Measurements from ENCODE around the gene SLC6A4. TPM values are rescaled to one million over a fixed set of nuclear protein-coding genes. Genes with fewer than 3 reads are reported as not detected.

The SLC6A4 gene
- total RNA-seq, 2 experiments from 2014 or later = not detected

- DNase-seq = no peak
- ChIA-PET POLR2A (no interaction called here), CTCF (no interaction called here)
- no peaks in the 10 kb centered on the region for H3K4me1 Mint-ChIP-seq (ENCODE audit: low read depth)
- H3K27ac Mint-ChIP-seq = no peak overlapping the region
- H3K36me3 Mint-ChIP-seq = no peaks in the 10 kb centered on the region
- peaks cover 10% of the 10 kb centered on the region for H3K27me3 Mint-ChIP-seq
- H3K9me3 Mint-ChIP-seq = no peaks in the 10 kb centered on the region
- intact Hi-C loops (cut with micrococcal nuclease) = no loop called here
- no peak overlapping the region for H3K4me3 Mint-ChIP-seq
These were observed 8.6 kb downstream of the SLC6A4 start for GRCh38 chr17:30226878-30227277.

- H3K4me3 Mint-ChIP-seq = no peak overlapping the region
- no peaks in the 10 kb centered on the region for H3K9me3 Mint-ChIP-seq
- peaks cover 9% of the 10 kb centered on the region for H3K27me3 Mint-ChIP-seq
- ChIA-PET POLR2A (no interaction called here), CTCF (interaction anchor here (1.5 kb wide), 1 partner anchor 101 kb away, joined by 4 read pairs; no protein-coding TSS in a partner anchor)
- DNase-seq = no peak
- H3K4me1 Mint-ChIP-seq (ENCODE audit: low read depth) = no peaks in the 10 kb centered on the region
- intact Hi-C loops (cut with micrococcal nuclease) = no loop called here
- no peak overlapping the region for H3K27ac Mint-ChIP-seq
- no peaks in the 10 kb centered on the region for H3K36me3 Mint-ChIP-seq
These were observed 9.5 kb downstream of the SLC6A4 start for GRCh38 chr17:30225919-30226553.

GRCh38 chr17:30225112-30225511 lies 10.4 kb downstream of the SLC6A4 start:
- Mint-ChIP-seq H3K27ac (no peak overlapping the region), H3K4me3 (no peak overlapping the region), H3K4me1 (ENCODE audit: low read depth) (no peaks in the 10 kb centered on the region), H3K36me3 (no peaks in the 10 kb centered on the region), H3K9me3 (no peaks in the 10 kb centered on the region), H3K27me3 (peaks cover 5% of the 10 kb centered on the region)
- intact Hi-C loops (cut with micrococcal nuclease) = no loop called here
- POLR2A ChIA-PET = no interaction called here
- CTCF ChIA-PET = interaction anchor here (0.6 to 1.5 kb wide), 2 partner anchors 100 to 233 kb away, joined by 4 read pairs; no protein-coding TSS in a partner anchor
- no peak for DNase-seq

- Mint-ChIP-seq H3K27me3 (peaks cover 4% of the 10 kb centered on the region), H3K4me3 (no peak overlapping the region), H3K9me3 (no peaks in the 10 kb centered on the region), H3K36me3 (no peaks in the 10 kb centered on the region), H3K4me1 (ENCODE audit: low read depth) (no peaks in the 10 kb centered on the region), H3K27ac (no peak overlapping the region)
- ChIA-PET CTCF (no interaction called here), POLR2A (no interaction called here)
- no peak for DNase-seq
- intact Hi-C loops (cut with micrococcal nuclease) = no loop called here
These were observed 11.0 kb downstream of the SLC6A4 start for GRCh38 chr17:30224419-30224960.

- Mint-ChIP-seq H3K27ac (no peak overlapping the region), H3K4me1 (ENCODE audit: low read depth) (no peaks in the 10 kb centered on the region), H3K27me3 (no peaks in the 10 kb centered on the region), H3K36me3 (no peaks in the 10 kb centered on the region), H3K4me3 (no peak overlapping the region), H3K9me3 (no peaks in the 10 kb centered on the region)
- ChIA-PET POLR2A (no interaction called here), CTCF (interaction anchor here (0.6 to 1.9 kb wide), 3 partner anchors 98 to 315 kb away, joined by 3 to 4 read pairs (median 4); no protein-coding TSS in a partner anchor)
- intact Hi-C loops (cut with micrococcal nuclease) = no loop called here
- DNase-seq = no peak
These were observed 12.7 kb downstream of the SLC6A4 start for GRCh38 chr17:30222721-30223175.

- no peaks in the 10 kb centered on the region for H3K27me3 Mint-ChIP-seq
- no peak overlapping the region for H3K27ac Mint-ChIP-seq
- CTCF ChIA-PET = interaction anchor here (1.3 to 1.9 kb wide), 2 partner anchors 97 to 114 kb away, joined by 3 to 4 read pairs; no protein-coding TSS in a partner anchor
- intact Hi-C loops (cut with micrococcal nuclease) = no loop called here
- no peaks in the 10 kb centered on the region for H3K4me1 Mint-ChIP-seq (ENCODE audit: low read depth)
- H3K4me3 Mint-ChIP-seq = no peak overlapping the region
- DNase-seq = no peak
- no peaks in the 10 kb centered on the region for H3K9me3 Mint-ChIP-seq
- no peaks in the 10 kb centered on the region for H3K36me3 Mint-ChIP-seq
- POLR2A ChIA-PET = no interaction called here
These were observed 13.2 kb downstream of the SLC6A4 start for GRCh38 chr17:30222251-30222650.

GRCh38 chr17:30221346-30221745 lies 14.2 kb downstream of the SLC6A4 start:
- POLR2A ChIA-PET = no interaction called here
- H3K27ac Mint-ChIP-seq = no peak overlapping the region
- intact Hi-C loops (cut with micrococcal nuclease) = no loop called here
- H3K27me3 Mint-ChIP-seq = no peaks in the 10 kb centered on the region
- no peak for DNase-seq
- H3K4me3 Mint-ChIP-seq = no peak overlapping the region
- CTCF ChIA-PET = interaction anchor here (1.3 kb wide), 1 partner anchor 115 kb away, joined by 3 read pairs; no protein-coding TSS in a partner anchor
- H3K9me3 Mint-ChIP-seq = no peaks in the 10 kb centered on the region
- H3K4me1 Mint-ChIP-seq (ENCODE audit: low read depth) = no peaks in the 10 kb centered on the region
- no peaks in the 10 kb centered on the region for H3K36me3 Mint-ChIP-seq

- intact Hi-C loops (cut with micrococcal nuclease) = no loop called here
- Mint-ChIP-seq H3K9me3 (no peaks in the 10 kb centered on the region), H3K36me3 (no peaks in the 10 kb centered on the region), H3K27me3 (no peaks in the 10 kb centered on the region), H3K4me3 (no peak overlapping the region), H3K27ac (no peak overlapping the region), H3K4me1 (ENCODE audit: low read depth) (no peaks in the 10 kb centered on the region)
- ChIA-PET POLR2A (no interaction called here), CTCF (no interaction called here)
- no peak for DNase-seq
These were observed 15.1 kb downstream of the SLC6A4 start for GRCh38 chr17:30220414-30220813.

- no peaks in the 10 kb centered on the region for H3K36me3 Mint-ChIP-seq
- no peak overlapping the region for H3K4me3 Mint-ChIP-seq
- H3K27ac Mint-ChIP-seq = no peak overlapping the region
- H3K4me1 Mint-ChIP-seq (ENCODE audit: low read depth) = no peaks in the 10 kb centered on the region
- POLR2A ChIA-PET = no interaction called here
- CTCF ChIA-PET = no interaction called here
- no peaks in the 10 kb centered on the region for H3K27me3 Mint-ChIP-seq
- intact Hi-C loops (cut with micrococcal nuclease) = no loop called here
- DNase-seq = no peak
- no peaks in the 10 kb centered on the region for H3K9me3 Mint-ChIP-seq
These were observed 15.7 kb downstream of the SLC6A4 start for GRCh38 chr17:30219833-30220232.

- ChIA-PET CTCF (no interaction called here), POLR2A (no interaction called here)
- DNase-seq = no peak
- H3K27ac Mint-ChIP-seq = no peak overlapping the region
- no peaks in the 10 kb centered on the region for H3K9me3 Mint-ChIP-seq
- H3K4me3 Mint-ChIP-seq = no peak overlapping the region
- H3K4me1 Mint-ChIP-seq (ENCODE audit: low read depth) = no peaks in the 10 kb centered on the region
- no peaks in the 10 kb centered on the region for H3K36me3 Mint-ChIP-seq
- no peaks in the 10 kb centered on the region for H3K27me3 Mint-ChIP-seq
- intact Hi-C loops (cut with micrococcal nuclease) = no loop called here
These were observed 16.2 kb downstream of the SLC6A4 start for GRCh38 chr17:30219315-30219714.

- Mint-ChIP-seq H3K27me3 (no peaks in the 10 kb centered on the region), H3K36me3 (no peaks in the 10 kb centered on the region), H3K4me1 (ENCODE audit: low read depth) (no peaks in the 10 kb centered on the region), H3K9me3 (no peaks in the 10 kb centered on the region), H3K27ac (no peak overlapping the region), H3K4me3 (no peak overlapping the region)
- intact Hi-C loops (cut with micrococcal nuclease) = no loop called here
- DNase-seq = no peak
- CTCF ChIA-PET = no interaction called here
- POLR2A ChIA-PET = no interaction called here
These were observed 16.7 kb downstream of the SLC6A4 start for GRCh38 chr17:30218799-30219198.

- ChIA-PET CTCF (no interaction called here), POLR2A (no interaction called here)
- Mint-ChIP-seq H3K4me3 (no peak overlapping the region), H3K9me3 (no peaks in the 10 kb centered on the region), H3K4me1 (ENCODE audit: low read depth) (no peaks in the 10 kb centered on the region), H3K27ac (no peak overlapping the region), H3K36me3 (no peaks in the 10 kb centered on the region), H3K27me3 (no peaks in the 10 kb centered on the region)
- DNase-seq = no peak
- intact Hi-C loops (cut with micrococcal nuclease) = no loop called here
These were observed 17.7 kb downstream of the SLC6A4 start for GRCh38 chr17:30217746-30218245.

- Mint-ChIP-seq H3K27ac (no peak overlapping the region), H3K4me3 (no peak overlapping the region), H3K4me1 (ENCODE audit: low read depth) (no peaks in the 10 kb centered on the region), H3K36me3 (no peaks in the 10 kb centered on the region), H3K9me3 (no peaks in the 10 kb centered on the region), H3K27me3 (no peaks in the 10 kb centered on the region)
- ChIA-PET POLR2A (no interaction called here), CTCF (no interaction called here)
- intact Hi-C loops (cut with micrococcal nuclease) = no loop called here
- DNase-seq = no peak
These were observed 18.4 kb downstream of the SLC6A4 start for GRCh38 chr17:30217054-30217453.
